OCI-LY1 (cell line): ENCODE measurements around the gene FOXL3.

Experiments
- CTCF ChIP-seq: fragments of 200-600 bp; sonication (generic), shearing (Covaris generic); IDR thresholded peaks from 2 replicates; pipeline ENCODE4 v1.5.1; 2017; ENCODE audit warnings: mild to moderate bottlenecking, antibody characterized with exemption, low read length, moderate library complexity, mixed read lengths
- EZH2 ChIP-seq: fragments of 200-600 bp; sonication (generic), shearing (Covaris generic); IDR thresholded peaks from 2 replicates; pipeline ENCODE4 v1.8.0; 2017; ENCODE audit warnings: borderline replicate concordance, mixed run types, mild to moderate bottlenecking, antibody characterized with exemption, low read length, moderate library complexity, mixed read lengths

- TF ChIP-seq CTCF: no peak
- no peak for TF ChIP-seq EZH2
Measured at GRCh38 chr7:338295-339061, 48.5 kb downstream of the FOXL3 start.
